Effector CD4-positive, alpha-beta T cell (primary cell): ENCODE data around the gene ODF2.
"Not testable (repeated sequence)": the region's sequence is repeated elsewhere in the genome, so short reads cannot be mapped to it uniquely, and the experiment has no call there.

Experiments used
- DNase-seq: peaks from one replicate; pipeline ENCODE4 v3.0.0-alpha.2; 2020

ODF2 gene

GRCh38 chr9:128485414-128485855, 29.6 kb downstream of the ODF2 start:
- DNase-seq = no peak

GRCh38 chr9:128486201-128486600, 30.4 kb downstream of the ODF2 start:
- DNase-seq = no peak

- DNase-seq = no peak
Observed at GRCh38 chr9:128493424-128493823, 37.6 kb downstream of the ODF2 start.

GRCh38 chr9:128494108-128494745, 38.4 kb downstream of the ODF2 start:
- no peak for DNase-seq

- DNase-seq = no peak
Observed at GRCh38 chr9:128494746-128495129, 38.9 kb downstream of the ODF2 start.

GRCh38 chr9:128495296-128495695, 39.5 kb downstream of the ODF2 start:
- DNase-seq = no peak

- no peak for DNase-seq
Observed at GRCh38 chr9:128495804-128496417, 40.1 kb downstream of the ODF2 start.

- no peak for DNase-seq
Observed at GRCh38 chr9:128497824-128498610, 42.2 kb downstream of the ODF2 start.

GRCh38 chr9:128498911-128499310, 43.1 kb downstream of the ODF2 start:
- DNase-seq = no peak

- no peak for DNase-seq
Observed at GRCh38 chr9:128499920-128500319, 44.1 kb downstream of the ODF2 start.

- not testable (repeated sequence) for DNase-seq
Observed at GRCh38 chr9:128503415-128503825, 47.6 kb downstream of the ODF2 start.

GRCh38 chr9:128503870-128504269, 48.1 kb downstream of the ODF2 start:
- DNase-seq = no peak

GRCh38 chr9:128504485-128505413, 48.9 kb downstream of the ODF2 start, which contains the start of gene GLE1:
GLE1 (plus strand) TSS chr9:128504719; CDS start chr9:128504806, 87 bp downstream.
- peak; percentile 98 for DNase-seq

- no peak for DNase-seq
Observed at GRCh38 chr9:128505414-128505765, 49.6 kb downstream of the ODF2 start.

GRCh38 chr9:128505906-128506305, 50.1 kb downstream of the ODF2 start:
- DNase-seq = not testable (repeated sequence)

GRCh38 chr9:128512820-128513219, 57.0 kb downstream of the ODF2 start:
- no peak for DNase-seq

GRCh38 chr9:128521956-128522355, 66.2 kb downstream of the ODF2 start:
- DNase-seq = no peak

GRCh38 chr9:128523199-128523925, 67.6 kb downstream of the ODF2 start:
- no peak for DNase-seq

- DNase-seq = no peak
Observed at GRCh38 chr9:128526720-128527119, 70.9 kb downstream of the ODF2 start.

- no peak for DNase-seq
Observed at GRCh38 chr9:128528445-128529160, 72.8 kb downstream of the ODF2 start.

- DNase-seq = no peak
Observed at GRCh38 chr9:128529191-128529590, 73.4 kb downstream of the ODF2 start.
